Muscle layer of colon (tissue), 2 donors: Measurements from ENCODE around the gene ATP9A.

Experiments used
- H3K27ac ChIP-seq: one replicate; pipeline ENCODE4 v1.7.0; 2013; ENCODE audit warnings: low read depth, mild to moderate bottlenecking, low read length, moderate library complexity
- H3K27me3 ChIP-seq, 2 donors: one replicate each; pipeline ENCODE4 v1.7.0; 2013; ENCODE audit warnings: low read length in 2 of 2, mild to moderate bottlenecking in 2 of 2; ENCODE audit not compliant: insufficient read depth in 2 of 2, control insufficient read depth in 1 of 2
- H3K36me3 ChIP-seq: one replicate; pipeline ENCODE4 v1.7.0; 2013; ENCODE audit warnings: mild to moderate bottlenecking, low read length; ENCODE audit not compliant: insufficient read depth
- H3K4me1 ChIP-seq: one replicate; pipeline ENCODE4 v1.7.0; 2013; ENCODE audit warnings: mild to moderate bottlenecking, low read length; ENCODE audit not compliant: insufficient read depth
- H3K4me3 ChIP-seq, 2 donors: one replicate each; pipeline ENCODE4 v1.7.0; 2013; ENCODE audit warnings: low read length in 2 of 2, low read depth in 1 of 2, mild to moderate bottlenecking in 1 of 2, moderate library complexity in 1 of 2
- H3K9ac ChIP-seq: one replicate; pipeline ENCODE4 v1.7.0; 2013; ENCODE audit warnings: low read length
- H3K9me3 ChIP-seq: one replicate; pipeline ENCODE4 v1.7.0; 2013; ENCODE audit warnings: mild to moderate bottlenecking, low read length
- donor health status: abdominal sarcoma.
- donor health status: Adenocarcinoma of cecum.

Gene ATP9A

DNA sequence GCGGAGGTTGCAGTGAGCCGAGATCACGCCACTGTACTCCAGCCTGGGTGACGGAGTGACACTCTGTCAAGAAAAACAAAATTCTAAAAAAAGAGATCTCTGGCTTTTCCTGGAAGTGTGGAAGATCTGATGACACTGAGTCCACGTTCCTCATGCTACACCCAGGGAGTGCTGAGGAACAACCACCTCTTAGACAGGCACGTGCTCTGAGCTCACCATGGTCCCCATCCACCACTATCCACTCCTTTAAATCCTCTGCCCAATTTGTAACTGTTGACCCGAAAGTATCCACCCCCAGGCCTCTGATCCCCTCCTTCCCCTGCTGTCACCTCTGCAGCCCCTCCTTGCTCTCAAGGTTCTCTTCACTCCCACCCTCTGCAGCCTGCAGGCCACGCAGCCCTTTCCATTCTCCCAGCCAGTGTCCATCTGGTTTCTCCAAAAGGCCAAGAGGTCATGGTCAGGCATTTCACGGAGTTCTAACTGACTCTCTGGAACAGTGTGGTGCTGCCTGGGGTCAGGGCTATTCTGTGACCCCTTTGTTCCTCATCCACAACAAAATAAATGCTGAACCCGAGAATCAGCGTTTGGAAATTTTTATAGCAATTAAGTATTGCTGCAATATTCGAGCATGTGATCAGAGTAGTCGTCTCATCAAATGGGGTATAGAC is 88.8 kb downstream of the ATP9A start:
- H3K4me3 ChIP-seq: no peak overlapping the region
- no peaks in the 10 kb centered on the region for H3K27me3 ChIP-seq
- no peaks in the 10 kb centered on the region for H3K9me3 ChIP-seq
- H3K36me3 ChIP-seq: no peaks in the 10 kb centered on the region
- H3K9ac ChIP-seq: no peak overlapping the region
- no peak overlapping the region for H3K27ac ChIP-seq
- no peaks in the 10 kb centered on the region for H3K4me1 ChIP-seq

DNA sequence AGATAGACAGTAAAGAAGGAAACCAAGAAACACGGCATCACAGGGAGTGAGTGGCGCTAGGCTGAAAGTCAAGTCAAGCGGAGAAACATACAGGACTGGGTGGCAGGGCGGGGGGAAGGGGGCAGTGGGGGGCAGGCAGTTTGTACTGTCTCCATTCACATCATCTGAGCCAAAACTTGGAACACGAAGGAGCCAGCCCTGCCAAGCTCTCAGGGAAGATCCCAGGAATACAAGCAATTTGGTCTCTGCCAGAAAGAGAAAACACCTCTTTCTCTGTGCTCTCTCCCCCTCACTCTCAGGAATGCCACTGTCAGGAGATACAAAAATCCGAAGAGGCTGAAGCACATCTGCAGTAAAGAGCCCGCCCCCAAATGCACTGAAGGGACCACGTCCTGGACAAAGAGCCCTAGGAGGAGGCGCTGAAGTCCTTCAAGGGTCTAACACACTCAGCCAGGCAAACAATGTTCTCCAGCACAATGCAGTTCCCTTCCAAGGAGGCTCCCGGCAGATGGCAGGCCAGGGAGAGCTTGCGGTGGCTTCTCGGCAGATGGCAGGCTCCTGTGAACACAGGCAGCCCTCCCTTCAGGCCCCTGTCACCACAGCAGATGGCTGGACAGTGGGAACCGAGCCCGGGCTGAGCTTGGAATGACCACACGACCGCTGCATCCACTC is 90.0 kb downstream of the ATP9A start:
- Histone ChIP-seq H3K9ac (no peak overlapping the region), H3K27me3 (no peaks in the 10 kb centered on the region), H3K4me3 (no peak overlapping the region), H3K27ac (no peak overlapping the region), H3K9me3 (no peaks in the 10 kb centered on the region), H3K36me3 (no peaks in the 10 kb centered on the region), H3K4me1 (no peaks in the 10 kb centered on the region)

DNA sequence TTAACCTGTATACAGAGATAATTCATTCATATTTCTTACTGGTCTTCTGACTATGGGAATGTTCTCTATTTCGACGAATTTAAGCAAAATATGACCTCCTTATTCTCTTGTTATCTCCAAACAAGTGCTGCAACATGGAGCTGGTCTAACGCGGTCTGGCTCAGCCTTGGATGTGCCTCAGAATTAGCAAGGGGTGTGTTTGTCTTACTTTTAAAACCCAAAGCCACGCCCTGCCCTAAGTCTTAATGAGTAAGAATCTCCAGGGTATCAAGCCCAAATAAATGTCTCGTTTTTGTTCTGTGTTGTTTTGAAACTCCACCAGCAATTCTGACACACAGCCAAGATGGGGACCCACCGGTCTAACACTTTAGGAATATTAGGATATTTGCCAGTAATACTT is 99.2 kb downstream of the ATP9A start:
- no peaks in the 10 kb centered on the region for H3K4me1 ChIP-seq
- H3K9ac ChIP-seq: no peak overlapping the region
- H3K27me3 ChIP-seq: no peaks in the 10 kb centered on the region
- no peaks in the 10 kb centered on the region for H3K9me3 ChIP-seq
- H3K4me3 ChIP-seq: no peak overlapping the region
- H3K36me3 ChIP-seq: peaks cover 22% of the 10 kb centered on the region
- H3K27ac ChIP-seq: no peak overlapping the region

DNA sequence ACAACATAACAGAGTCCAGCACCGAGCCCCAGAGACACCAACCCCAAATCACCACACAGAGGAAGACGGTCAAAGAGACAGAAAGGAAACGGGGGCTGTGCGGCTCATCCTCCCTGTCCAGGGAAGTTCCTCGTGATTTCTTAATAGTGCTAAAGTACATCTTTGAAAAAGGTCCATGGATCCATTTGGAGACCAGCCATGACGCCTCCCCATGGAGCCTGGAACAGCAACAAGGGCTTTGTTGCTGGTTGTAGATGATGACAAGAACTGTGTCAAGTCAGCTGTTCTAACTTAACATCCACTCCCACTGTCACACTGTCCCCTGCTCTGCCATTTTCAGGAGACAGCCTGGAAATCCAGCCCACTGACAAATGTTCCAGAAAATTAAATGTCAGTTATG is 99.7 kb downstream of the ATP9A start:
- Histone ChIP-seq H3K36me3 (peaks cover 22% of the 10 kb centered on the region), H3K27ac (no peak overlapping the region), H3K27me3 (no peaks in the 10 kb centered on the region), H3K4me3 (no peak overlapping the region), H3K9ac (no peak overlapping the region), H3K9me3 (no peaks in the 10 kb centered on the region), H3K4me1 (no peaks in the 10 kb centered on the region)

DNA sequence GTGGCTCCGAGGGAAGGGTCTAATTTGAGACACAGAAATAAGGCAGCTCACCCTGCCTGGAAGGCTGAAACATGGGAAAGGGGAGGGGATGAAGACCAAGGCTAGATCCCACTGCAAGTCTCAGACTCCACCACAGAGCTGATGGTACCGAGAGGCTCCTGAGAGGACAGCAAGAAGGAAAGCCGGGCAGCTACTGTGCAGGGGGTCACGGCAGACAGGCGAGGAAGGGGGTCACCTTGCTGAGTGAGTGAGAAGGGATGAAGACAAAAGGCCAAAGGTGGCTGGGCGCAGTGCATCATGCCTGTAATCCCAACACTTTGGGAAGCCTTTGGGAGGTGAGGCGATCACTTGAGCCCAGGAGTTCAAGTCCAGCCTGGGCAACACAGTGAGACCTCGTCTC is 100.7 kb downstream of the ATP9A start:
- no peak overlapping the region for H3K9ac ChIP-seq
- H3K9me3 ChIP-seq: no peaks in the 10 kb centered on the region
- no peak overlapping the region for H3K27ac ChIP-seq
- no peaks in the 10 kb centered on the region for H3K27me3 ChIP-seq
- H3K4me1 ChIP-seq: no peaks in the 10 kb centered on the region
- H3K4me3 ChIP-seq: no peak overlapping the region
- peaks cover 22% of the 10 kb centered on the region for H3K36me3 ChIP-seq

DNA sequence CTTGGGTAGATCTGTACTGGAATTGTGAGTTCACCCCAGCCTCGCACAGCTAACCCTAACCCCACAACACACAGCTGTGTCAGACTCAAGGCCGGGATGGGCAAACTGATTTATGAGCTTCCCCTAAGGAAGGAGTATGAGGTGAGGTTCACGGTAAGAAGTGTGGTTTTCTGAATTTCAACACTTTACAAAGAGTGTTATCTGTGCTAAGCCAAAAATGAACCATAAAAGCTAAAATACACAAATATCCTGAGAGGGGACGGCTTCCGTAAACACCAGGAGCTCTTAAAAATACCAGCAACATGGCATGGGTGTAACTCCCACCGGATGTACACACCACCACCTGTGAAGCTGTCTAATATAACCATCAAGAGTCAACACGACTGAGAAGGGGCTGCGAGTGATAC is 101.2 kb downstream of the ATP9A start:
- H3K27me3 ChIP-seq: no peaks in the 10 kb centered on the region
- no peak overlapping the region for H3K27ac ChIP-seq
- H3K9me3 ChIP-seq: no peaks in the 10 kb centered on the region
- peaks cover 22% of the 10 kb centered on the region for H3K36me3 ChIP-seq
- no peak overlapping the region for H3K4me3 ChIP-seq
- no peak overlapping the region for H3K9ac ChIP-seq
- no peaks in the 10 kb centered on the region for H3K4me1 ChIP-seq

DNA sequence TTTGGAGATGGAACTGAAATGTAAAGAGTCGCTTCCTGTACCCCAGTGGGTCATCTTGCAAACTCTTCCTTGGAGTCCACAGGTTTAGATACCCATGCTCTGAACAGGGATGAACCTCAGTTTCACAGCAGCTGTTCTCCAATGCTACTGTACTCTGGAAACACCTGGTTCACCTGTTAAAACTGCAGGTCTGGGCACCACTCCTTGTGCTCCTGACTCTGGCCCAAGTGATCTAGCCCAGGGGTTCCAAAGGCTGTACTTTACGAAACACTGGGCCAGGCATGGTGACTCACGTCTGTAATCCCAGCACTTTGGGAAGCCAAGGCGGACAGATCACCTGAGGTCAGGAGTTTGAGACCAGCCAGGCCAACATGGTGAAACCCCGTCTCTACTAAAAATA is 102.1 kb downstream of the ATP9A start:
- no peaks in the 10 kb centered on the region for H3K9me3 ChIP-seq
- H3K4me1 ChIP-seq: no peaks in the 10 kb centered on the region
- no peaks in the 10 kb centered on the region for H3K27me3 ChIP-seq
- H3K36me3 ChIP-seq: peaks cover 21% of the 10 kb centered on the region
- H3K4me3 ChIP-seq: no peak overlapping the region
- no peak overlapping the region for H3K27ac ChIP-seq
- H3K9ac ChIP-seq: no peak overlapping the region

DNA sequence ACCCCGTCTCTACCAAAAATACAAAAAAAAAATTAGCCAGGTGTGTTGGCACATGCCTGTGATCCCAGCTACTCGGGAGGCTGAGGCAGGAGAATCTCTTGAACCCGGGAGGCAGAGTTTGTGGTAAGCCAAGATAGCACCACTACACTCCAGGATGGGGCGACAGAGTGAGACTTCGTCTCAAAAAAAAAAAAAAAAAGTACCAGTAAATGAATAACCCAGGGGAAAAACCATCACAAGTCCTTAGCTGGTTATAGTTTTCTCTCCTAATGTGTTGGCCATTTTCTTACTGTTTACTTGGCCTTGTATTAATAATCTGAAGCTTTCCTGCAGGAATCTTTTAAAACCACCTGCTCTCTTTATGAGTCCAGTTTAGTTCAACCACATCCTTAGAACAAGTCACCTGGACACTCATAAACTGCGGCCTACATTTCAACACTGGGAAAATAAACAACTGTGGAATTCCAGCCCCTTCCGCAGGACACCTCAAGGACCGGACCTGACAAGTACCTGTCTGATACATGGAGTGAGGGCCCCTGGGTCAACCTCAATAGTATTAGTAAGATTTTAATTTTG is 102.6 kb downstream of the ATP9A start:
- Histone ChIP-seq H3K27me3 (no peaks in the 10 kb centered on the region), H3K9me3 (no peaks in the 10 kb centered on the region), H3K9ac (no peak overlapping the region), H3K4me1 (no peaks in the 10 kb centered on the region), H3K27ac (no peak overlapping the region), H3K36me3 (peaks cover 16% of the 10 kb centered on the region), H3K4me3 (no peak overlapping the region)

DNA sequence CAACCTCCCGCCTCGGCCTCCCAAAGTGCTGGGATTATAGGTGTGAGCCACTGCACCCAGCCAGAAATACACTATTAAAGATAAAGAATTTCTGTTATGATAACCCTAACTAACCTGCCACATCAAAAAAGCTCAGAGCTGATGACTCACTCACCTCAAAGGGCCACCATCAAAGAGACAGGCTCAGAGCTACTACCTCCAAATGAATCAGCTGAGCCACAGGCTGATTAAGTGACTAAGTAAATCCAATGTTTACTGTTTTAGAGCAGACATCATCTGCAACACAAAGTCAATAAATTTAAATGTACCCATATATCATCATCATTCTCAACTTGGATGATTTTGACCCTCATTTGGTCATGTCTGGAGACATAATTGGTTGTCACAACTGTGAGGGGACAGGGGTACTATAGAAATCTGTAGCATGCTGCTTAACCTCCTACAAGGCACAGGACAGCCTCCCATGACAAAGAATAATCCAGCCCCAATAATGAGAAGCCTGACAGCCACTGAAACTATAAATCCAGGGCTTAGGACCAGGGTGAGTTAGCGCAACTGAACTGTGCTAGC is 106.5 kb downstream of the ATP9A start:
- Histone ChIP-seq H3K27ac (no peak overlapping the region), H3K4me3 (no peak overlapping the region), H3K9me3 (no peaks in the 10 kb centered on the region), H3K9ac (no peak overlapping the region), H3K27me3 (no peaks in the 10 kb centered on the region), H3K4me1 (no peaks in the 10 kb centered on the region), H3K36me3 (peaks cover 6% of the 10 kb centered on the region)

DNA sequence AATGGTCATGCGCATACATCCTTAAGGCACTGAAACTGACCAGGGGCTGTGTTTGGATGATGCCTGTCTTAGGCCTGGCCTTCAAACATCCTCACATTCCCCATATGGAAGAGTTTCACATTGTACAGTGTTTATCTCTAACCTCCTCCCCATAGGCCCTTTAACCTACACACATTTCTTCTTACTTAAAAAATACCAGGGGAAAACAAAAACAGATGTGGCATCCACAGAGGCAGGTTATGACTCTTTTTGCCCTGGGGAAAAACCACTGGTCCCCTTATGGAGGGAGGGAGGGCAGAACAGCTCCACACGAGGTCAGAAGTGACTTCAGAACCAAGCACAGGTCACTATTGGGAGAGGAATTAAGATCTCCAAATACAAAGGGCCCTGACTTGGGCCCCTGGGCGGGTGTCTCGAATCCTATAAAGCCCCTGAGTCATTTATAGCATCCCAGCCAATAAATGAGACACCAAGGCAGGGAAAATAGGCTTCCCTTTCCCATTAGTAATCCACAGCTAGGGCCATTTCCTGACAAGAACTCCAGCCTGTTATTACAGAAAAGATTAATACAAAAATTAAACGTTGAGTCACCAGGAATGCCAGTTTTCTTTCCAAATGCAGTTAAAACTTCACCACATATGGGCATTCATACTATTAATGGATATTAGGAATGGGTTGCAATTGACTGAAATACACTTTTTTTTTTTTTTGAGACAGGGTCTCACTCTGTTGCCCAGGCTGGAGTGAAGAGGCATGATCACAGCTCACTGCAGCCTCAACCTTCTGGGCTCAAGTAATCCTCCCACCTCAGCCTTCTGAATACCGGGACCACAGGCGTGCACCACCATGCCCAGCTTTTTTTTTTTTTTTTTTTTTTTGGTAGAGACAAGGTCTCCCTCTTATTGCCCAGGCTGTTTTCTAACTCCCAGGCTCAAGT is 107.2 kb downstream of the ATP9A start:
- H3K27ac ChIP-seq: no peak overlapping the region
- no peak overlapping the region for H3K4me3 ChIP-seq
- H3K4me1 ChIP-seq: no peaks in the 10 kb centered on the region
- H3K9ac ChIP-seq: no peak overlapping the region
- H3K36me3 ChIP-seq: peaks cover 6% of the 10 kb centered on the region
- no peaks in the 10 kb centered on the region for H3K27me3 ChIP-seq
- H3K9me3 ChIP-seq: no peaks in the 10 kb centered on the region

DNA sequence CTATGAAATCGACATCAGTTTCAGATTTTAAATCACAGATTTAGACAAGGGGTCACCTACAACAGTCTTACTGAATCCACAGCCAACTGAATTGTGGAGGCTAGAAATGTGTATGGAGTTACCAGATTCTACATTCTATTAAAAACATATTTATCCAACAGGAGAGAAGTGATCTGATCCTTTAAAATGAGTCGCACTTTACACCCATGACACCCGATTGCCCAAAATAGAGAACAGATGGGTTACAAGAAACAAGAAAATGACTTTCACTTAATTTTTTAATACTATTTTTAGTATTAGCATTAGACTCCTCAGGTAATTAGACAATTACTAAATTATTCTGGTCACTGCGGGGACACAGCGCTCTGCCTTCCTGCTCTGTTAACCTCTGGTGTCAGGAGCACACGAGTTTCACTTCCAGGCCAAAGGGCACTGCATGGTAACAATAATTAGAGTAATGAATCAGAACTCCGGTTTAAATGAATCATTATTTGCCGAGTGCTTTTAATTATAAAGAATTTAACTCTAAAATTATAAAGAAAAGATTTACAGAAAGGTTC is 108.6 kb downstream of the ATP9A start:
- Histone ChIP-seq H3K36me3 (peaks cover 6% of the 10 kb centered on the region), H3K27ac (no peak overlapping the region), H3K9me3 (no peaks in the 10 kb centered on the region), H3K9ac (no peak overlapping the region), H3K4me1 (no peaks in the 10 kb centered on the region), H3K27me3 (no peaks in the 10 kb centered on the region), H3K4me3 (no peak overlapping the region)
